HL-60 (cell line): ENCODE measurements around the gene POP7.

Source experiments
- DNase-seq, 2 experiments: peaks; one replicate each; pipeline ENCODE4 v3.0.0-alpha.2; 2010 to 2020; ENCODE audit warnings: low read depth in 1 of 2, low spot score in 1 of 2
- H3K27ac ChIP-seq: fragments of 250-450 bp; sonication (Bioruptor Pico); replicated peaks from 2 replicates; pipeline ENCODE4 v1.5.1; 2020; ENCODE audit warnings: mild to moderate bottlenecking, moderate library complexity
- H3K27me3 ChIP-seq: fragments of 250-450 bp; sonication (Bioruptor Pico); 2 replicates; pipeline ENCODE4 v1.5.1; 2021; ENCODE audit warnings: mild to moderate bottlenecking, moderate library complexity; ENCODE audit not compliant: insufficient read depth, poor library complexity, severe bottlenecking
- H3K4me3 ChIP-seq: replicated peaks from 2 replicates; pipeline ENCODE4 v1.5.1; 2011; ENCODE audit warnings: mild to moderate bottlenecking, control low read depth, low read length; ENCODE audit not compliant: insufficient read depth
- CTCF ChIP-seq: IDR thresholded peaks from one replicate; pipeline ENCODE4 v1.5.1; 2011; ENCODE audit warnings: low read length, control low read depth, inconsistent platforms; ENCODE audit not compliant: insufficient read depth
- GABPA ChIP-seq: IDR thresholded peaks from 2 replicates; pipeline ENCODE4 v1.6.1; 2012; ENCODE audit warnings: low read depth
- POLR2AphosphoS5 ChIP-seq: IDR thresholded peaks from 2 replicates; pipeline ENCODE4 v1.6.1; 2012; ENCODE audit warnings: low read depth
- SPI1 ChIP-seq: IDR thresholded peaks from 2 replicates; pipeline ENCODE4 v1.6.1; 2012; ENCODE audit warnings: low read depth, mild to moderate bottlenecking, borderline replicate concordance
- TF ChIP-seq, protein P1 (sequence below): IDR thresholded peaks from 2 replicates; pipeline ENCODE4 v1.6.1; 2012; ENCODE audit warnings: low read depth; ENCODE audit not compliant: insufficient replicate concordance

Gene POP7

GRCh38 chr7:100682228-100682741 is 23.6 kb upstream of the POP7 start:
- TF ChIP-seq, protein P1, sequence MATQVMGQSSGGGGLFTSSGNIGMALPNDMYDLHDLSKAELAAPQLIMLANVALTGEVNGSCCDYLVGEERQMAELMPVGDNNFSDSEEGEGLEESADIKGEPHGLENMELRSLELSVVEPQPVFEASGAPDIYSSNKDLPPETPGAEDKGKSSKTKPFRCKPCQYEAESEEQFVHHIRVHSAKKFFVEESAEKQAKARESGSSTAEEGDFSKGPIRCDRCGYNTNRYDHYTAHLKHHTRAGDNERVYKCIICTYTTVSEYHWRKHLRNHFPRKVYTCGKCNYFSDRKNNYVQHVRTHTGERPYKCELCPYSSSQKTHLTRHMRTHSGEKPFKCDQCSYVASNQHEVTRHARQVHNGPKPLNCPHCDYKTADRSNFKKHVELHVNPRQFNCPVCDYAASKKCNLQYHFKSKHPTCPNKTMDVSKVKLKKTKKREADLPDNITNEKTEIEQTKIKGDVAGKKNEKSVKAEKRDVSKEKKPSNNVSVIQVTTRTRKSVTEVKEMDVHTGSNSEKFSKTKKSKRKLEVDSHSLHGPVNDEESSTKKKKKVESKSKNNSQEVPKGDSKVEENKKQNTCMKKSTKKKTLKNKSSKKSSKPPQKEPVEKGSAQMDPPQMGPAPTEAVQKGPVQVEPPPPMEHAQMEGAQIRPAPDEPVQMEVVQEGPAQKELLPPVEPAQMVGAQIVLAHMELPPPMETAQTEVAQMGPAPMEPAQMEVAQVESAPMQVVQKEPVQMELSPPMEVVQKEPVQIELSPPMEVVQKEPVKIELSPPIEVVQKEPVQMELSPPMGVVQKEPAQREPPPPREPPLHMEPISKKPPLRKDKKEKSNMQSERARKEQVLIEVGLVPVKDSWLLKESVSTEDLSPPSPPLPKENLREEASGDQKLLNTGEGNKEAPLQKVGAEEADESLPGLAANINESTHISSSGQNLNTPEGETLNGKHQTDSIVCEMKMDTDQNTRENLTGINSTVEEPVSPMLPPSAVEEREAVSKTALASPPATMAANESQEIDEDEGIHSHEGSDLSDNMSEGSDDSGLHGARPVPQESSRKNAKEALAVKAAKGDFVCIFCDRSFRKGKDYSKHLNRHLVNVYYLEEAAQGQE: no peak
- TF ChIP-seq CTCF (no peak), GABPA (no peak), POLR2AphosphoS5 (no peak), SPI1 (no peak)
- Histone ChIP-seq H3K27ac (no peak overlapping the region), H3K27me3 (no peaks in the 10 kb centered on the region), H3K4me3 (no peak overlapping the region)
- no peak for DNase-seq

DNA sequence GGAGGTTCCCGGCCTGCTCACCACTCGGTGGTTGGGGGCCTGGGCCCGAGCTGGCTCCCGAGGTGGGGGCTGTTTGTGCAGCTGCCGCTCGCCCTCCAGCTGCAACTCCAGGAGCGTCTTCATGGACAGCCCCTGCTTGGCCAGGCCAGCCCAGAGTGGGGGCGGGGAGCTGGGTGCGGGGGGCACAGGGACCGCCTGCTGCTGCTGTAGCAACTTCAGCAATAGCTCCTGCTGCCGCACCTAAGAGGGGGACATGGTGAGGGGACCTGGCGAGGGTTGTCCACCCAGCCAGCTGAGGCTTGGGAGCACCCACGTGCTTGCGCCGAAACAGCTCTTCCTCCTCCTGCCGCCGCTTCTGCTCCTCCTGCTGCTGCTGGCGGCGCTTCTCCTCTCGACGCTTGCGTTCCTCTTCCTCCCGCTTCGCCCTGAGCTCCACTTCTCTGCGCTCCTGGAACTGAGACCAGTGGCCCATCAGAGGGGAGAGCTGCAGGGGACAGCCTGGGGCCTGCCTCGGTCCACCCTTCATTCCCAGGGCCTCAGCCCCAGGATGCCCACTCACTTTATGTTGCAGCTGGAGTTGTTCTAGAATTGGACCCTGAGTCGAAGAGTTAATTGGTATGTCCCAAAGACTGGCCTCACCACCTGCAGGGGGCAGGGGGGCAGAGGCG is 22.8 kb upstream of the POP7 start:
- TF ChIP-seq GABPA: no peak
- TF ChIP-seq, protein P1: no peak
- no peak for TF ChIP-seq CTCF
- TF ChIP-seq SPI1: no peak
- no peak for TF ChIP-seq POLR2AphosphoS5
- Histone ChIP-seq H3K27me3 (no peaks in the 10 kb centered on the region), H3K27ac (no peak overlapping the region), H3K4me3 (no peak overlapping the region)
- no peak for DNase-seq

DNA sequence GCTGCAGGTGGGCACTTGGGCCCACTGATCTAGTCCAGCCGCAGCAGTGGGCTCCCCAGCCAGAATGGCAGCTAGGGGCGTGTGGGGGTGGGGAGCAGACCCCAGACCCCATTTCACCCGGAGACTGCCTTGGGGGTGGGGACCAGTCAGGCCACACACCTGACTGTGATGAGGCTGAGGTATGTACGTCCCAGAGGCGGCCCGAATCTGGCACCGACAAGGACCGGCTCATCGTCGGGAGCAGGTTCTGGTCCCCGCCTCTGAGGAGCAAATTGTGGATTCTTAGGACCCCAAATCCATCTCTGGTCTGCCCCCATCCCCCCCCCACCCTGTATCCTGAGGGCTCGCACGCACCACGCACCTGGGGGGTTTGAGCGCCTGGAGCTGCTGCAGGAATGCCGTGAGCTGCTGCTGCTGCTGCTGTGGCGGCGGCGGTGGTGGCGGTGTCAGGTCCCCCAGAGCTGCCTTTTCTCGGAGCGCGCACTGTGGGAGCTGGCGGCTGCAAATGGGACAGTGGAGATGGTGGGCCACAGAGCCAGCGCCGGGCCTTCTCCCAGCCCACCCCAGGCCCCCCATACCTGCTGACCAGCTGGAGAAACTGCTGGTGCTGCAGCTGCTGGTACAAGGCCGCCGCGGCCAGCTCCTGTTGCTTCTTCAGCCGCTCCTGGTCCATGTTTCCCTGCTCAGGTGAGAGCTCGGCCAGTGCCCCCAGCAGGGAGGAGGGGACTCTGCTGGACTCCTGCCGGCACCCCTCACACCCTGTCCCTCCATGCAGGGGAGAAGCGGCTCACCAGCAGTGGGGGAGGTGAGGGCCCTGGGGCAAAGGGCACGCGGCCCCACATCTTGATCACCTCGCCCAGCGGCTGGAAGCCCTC is 22.0 kb upstream of the POP7 start:
- TF ChIP-seq SPI1 (no peak), POLR2AphosphoS5 (no peak), GABPA (no peak), CTCF (no peak)
- TF ChIP-seq, protein P1: no peak
- Histone ChIP-seq H3K4me3 (no peak overlapping the region), H3K27ac (no peak overlapping the region), H3K27me3 (no peaks in the 10 kb centered on the region)
- no peak for DNase-seq
